Amniotic stem cell (primary cell): ENCODE measurements around the gene OR10Z1.

ENCODE experiments used
- DNase-seq: peaks from one replicate; lab custom pipeline; 2025; lab: John Stamatoyannopoulos, UW

OR10Z1 gene

DNA sequence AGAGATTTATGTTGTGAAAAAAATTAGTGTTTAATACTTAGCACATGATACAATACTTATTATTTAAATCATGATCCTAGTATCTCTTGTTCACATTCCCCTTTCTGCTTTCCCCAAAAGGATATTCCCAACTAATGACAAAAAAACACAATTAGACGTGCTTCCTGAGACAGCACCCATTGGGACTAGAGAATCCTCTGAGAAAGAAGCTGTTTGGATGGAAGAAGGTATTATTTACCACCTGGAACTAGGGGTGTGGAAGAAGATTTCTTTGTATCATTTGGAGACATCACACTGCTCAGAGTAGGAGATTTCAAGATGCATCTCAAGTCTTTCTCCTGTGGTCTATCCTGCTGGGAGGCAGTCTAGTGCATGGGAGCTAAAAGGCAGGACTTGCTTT is at the start of gene OR10Z1:
Gene OR10Z1 (plus strand): TSS at position 301 of the 400 bp plus-strand sequence. CDS start 1,171 bp downstream, outside the sequence.
- DNase-seq: no peak

DNA sequence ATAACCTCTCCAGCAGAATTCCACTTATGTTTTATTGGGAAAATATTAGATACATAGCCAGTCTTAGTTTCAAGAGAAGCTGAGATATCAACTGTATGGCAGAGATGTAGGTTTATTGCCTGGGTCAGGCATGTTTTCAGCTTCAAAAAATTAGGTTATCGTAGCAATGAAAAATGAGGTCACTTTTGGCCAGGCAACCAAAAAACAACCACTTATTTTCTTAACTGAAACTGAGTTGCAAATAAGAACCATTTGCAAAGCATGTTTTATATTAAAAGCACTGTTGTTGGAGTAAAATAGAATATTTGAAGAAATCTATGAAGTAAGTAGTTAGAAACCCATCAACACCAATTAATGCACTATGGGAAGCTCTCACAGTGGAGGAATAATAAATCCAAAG is 45.4 kb upstream of the OR10Z1 start:
- DNase-seq: no peak

DNA sequence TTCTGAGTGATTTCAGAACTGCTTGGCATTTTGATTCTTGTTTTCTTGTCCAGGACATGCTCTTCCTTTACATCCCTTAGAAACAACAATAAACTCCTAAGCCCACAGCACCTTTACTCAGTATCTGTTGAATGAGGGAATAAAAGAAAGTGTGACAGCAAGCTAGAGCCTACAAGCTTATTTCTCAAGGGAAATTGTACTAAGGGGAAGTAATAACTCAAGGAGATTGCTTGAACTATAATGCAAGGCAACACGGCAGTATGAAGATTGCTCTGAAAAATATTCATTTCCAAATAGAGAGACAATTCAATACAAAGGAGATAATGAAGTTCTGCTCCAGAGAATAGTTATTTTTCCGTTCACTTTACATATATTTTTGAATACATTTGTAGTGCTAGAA is 41.2 kb upstream of the OR10Z1 start:
- no peak for DNase-seq

- no peak for DNase-seq
These were observed 40.5 kb upstream of the OR10Z1 start for GRCh38 chr1:158564608-158565007.

GRCh38 chr1:158570480-158570879 is 34.6 kb upstream of the OR10Z1 start, which contains the start of gene OR6P1:
Gene OR6P1 (minus strand): TSS chr1:158570580. CDS start chr1:158563604, 6,976 bp downstream.
- DNase-seq: no peak

DNA sequence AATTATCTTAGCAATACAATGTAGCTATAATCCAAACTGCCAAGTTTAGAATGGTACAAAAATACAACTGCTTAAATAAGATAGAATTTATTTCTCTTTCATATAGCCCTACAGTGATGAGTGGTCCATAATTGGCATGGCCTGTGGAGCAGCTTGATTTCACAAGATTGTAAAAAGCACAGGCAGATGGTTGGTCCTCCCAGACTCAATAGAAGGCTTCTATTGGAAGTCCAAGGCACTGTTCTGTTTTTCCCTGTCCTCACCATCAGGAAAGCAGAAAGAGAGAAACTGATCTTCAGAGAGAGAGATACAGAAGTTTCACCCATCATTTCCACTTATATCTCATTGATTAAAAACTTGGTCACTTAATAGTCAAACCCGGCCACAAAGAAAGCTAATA is 32.8 kb upstream of the OR10Z1 start:
- no peak for DNase-seq

DNA sequence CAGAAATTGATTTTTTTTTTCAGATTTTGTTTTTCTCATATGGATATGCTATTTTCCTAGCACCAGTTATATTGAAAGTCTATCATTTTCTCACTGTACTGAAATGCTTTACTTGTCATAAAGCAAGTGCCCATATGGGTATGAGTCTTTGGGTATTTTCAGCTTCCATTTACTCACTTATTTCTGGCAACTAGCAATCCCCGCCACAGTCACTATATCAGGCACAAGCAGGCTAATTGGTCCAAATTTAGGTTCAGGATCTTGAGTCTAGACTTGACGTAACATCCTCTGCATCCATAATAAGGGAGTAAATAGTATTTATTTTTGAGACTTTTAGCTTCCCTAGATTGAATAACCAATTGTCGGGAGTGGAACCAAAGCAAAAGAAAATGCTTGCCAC is 27.5 kb upstream of the OR10Z1 start:
- DNase-seq: no peak

GRCh38 chr1:158579733-158580132 is 25.3 kb upstream of the OR10Z1 start, which contains the start of gene OR10X1:
Gene OR10X1 (minus strand): TSS chr1:158579899. CDS start chr1:158579899, 0 bp downstream.
- DNase-seq: no peak

- no peak for DNase-seq
These were observed 21.1 kb upstream of the OR10Z1 start for GRCh38 chr1:158583962-158584361.

- no peak for DNase-seq
These were observed 18.1 kb upstream of the OR10Z1 start for GRCh38 chr1:158586942-158587341.

GRCh38 chr1:158600735-158601134 is 4.3 kb upstream of the OR10Z1 start:
- no peak for DNase-seq

GRCh38 chr1:158607296-158607695 is 2.2 kb downstream of the OR10Z1 start:
- no peak for DNase-seq

DNA sequence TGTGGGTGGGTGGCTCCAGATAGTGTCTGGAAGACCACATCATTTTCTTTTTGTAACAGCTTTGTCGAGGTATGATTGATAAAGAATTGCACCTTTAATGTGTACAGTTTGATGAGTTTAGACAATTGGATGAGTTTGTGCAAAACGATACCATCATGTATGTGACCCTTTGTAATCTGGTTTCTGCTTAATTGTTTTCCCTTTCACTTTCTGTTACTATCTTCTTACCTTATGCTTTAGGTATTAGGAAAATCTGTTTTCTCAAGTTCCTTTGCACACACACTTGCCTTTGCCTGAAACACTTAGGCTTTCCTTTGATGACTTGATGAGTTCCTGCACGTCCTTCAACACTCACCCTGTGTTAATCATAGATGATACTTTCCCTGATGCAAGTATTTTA is 6.8 kb downstream of the OR10Z1 start:
- DNase-seq: no peak

DNA sequence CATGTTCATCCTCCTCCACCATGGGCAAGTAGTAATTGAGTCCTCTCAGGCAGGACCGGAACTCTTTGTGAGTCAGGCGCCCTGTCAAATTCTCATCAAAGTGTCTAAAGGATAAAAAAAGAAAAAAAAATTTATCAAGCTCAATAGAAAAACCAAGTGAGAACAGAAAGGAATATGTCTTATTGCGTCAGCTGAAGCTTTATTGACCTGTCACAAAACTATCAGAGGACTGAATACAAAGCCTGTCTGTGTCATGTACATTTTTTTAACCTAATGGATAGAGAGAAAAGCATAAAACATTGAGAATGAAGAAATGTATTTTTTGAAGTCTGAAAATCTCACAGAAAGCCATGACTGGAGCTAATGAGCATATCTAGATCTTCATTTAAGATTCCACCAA is 8.7 kb downstream of the OR10Z1 start:
- DNase-seq: no peak

- no peak for DNase-seq
These were observed 33.1 kb downstream of the OR10Z1 start for GRCh38 chr1:158638146-158638545.

DNA sequence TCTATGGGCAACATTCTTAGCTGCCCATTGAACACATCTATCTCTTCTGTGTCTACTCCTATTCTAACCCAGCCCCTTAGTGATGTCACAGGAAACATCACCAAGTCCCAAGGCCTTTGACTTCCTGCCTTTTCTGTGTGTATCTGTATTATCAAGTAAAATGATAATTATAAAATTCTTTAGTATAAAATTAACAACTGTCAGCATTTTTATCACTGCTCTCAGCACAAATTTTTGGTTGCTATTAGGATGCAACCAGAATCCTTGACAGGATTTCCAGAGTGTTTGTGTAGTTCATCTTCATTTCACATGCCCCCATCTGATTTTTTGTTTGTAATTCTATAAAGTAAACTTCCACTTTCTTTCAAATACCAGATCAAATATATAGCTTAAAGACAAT is 33.8 kb downstream of the OR10Z1 start:
- DNase-seq: no peak

DNA sequence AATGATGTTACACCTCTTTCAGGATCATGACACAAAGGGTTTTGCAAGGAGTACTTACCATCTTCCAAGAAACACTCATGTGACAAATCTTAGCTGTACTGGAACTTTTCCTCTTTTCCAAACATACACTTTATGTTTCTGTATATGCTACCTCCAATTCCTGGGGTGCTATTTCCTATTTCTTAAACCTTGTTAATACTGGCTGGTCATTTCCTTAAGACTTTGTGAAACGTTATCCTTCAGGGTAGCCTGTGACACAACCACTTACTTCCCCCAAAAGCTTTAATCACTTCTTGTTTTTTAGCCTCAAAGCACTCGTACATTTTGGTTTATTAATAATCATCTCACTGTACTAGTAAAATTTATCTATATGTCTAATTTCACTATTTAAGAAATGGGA is 39.4 kb downstream of the OR10Z1 start:
- DNase-seq: no peak

- DNase-seq: no peak
These were observed 41.4 kb downstream of the OR10Z1 start for GRCh38 chr1:158646465-158646864.

DNA sequence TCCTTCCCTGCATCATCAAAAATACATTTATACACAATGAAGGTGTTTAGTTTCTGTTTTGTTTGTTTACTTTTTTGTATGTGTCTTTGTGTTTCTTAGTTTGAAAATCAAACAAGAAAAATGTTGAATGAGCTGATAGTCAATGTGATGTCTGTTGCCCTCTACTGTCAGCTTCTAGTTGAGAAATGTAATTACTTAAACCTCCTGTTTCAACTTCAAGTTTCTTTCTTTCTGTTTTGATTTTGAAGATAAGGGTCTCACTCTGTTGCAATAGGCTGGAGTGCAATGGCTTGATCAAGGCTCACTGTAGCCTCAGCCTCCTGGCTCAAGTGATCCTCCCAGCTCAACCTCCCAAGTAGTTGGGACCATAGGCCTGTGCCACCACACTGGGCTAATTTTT is 44.0 kb downstream of the OR10Z1 start:
- DNase-seq: no peak

DNA sequence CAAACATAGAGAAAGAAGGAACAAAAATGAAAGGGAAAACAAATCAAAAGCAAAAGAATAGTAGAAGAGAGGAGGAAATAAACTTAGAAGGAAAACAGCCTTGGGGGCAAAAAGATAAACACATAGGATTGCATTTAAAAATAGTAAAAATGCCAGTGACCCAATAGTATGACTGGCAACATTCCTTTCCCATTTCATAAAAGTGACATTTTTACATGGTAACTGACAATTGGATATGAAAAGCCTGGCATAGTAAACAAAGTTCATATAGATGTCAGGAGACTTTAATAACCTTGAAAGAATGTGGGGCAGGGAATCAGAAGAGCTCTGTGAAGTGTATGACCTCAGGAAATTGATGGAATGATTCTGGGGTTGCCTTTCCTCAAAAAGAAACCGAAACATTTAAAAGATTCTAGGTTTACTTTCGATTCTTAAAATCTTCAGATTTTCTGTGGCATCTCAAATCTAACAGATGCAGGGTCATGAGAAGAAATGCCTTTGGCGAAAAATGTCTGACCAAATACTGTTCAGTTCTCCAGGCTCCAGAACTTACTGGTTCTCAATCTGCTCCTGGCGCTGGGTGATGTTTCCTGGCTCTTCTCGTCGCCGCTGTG is 47.8 kb downstream of the OR10Z1 start:
- DNase-seq: no peak

DNA sequence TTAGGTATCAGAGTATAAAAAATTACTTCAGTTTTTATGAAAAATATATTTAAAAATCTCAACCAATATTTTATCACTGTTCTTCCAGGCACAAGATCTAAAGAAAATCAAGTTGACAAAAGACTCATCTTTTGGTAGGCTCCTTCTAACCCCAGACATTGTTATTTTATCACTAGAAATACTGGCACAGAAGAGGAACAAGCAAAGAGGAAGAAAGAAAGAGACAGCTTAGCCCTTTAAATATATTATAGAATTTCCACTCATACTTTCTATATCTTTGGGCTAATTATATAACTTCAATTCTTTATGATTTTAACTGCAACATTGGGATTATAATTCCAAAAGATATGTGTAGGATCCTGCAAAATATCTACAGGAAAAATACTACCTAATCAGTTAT is 49.0 kb downstream of the OR10Z1 start:
- DNase-seq: no peak

GRCh38 chr1:158654571-158654970 is 49.5 kb downstream of the OR10Z1 start:
- no peak for DNase-seq
